K562 (cell line): ENCODE measurements around the gene IGLL1. TPM values are rescaled to one million over a fixed set of nuclear protein-coding genes. Genes with fewer than 3 reads are reported as not detected.

Experiments
- ATAC-seq: fragments of 200-7000 bp; cut with Tn5 transposase; 3 replicates; pipeline ENCODE4 v1.9.1; 2020; ENCODE audit warnings: moderate library complexity
- BruUV-seq: library from RNA; stranded (reverse); fragments of 400-500 nt; replicated peaks from 2 replicates; lab custom pipeline; 2021; lab: Mats Ljungman, UMichigan
- CTCF ChIA-PET: fragments of 300-600 bp; formaldehyde crosslinking; extraction: SDS; loops from one replicate; lab custom pipeline; 2021; ENCODE audit warnings: low intra/inter-chr PET ratio; lab: Yijun Ruan, JAX
- POLR2A ChIA-PET: fragments of 300-600, 350-650 bp; sonication (Branson Sonifier 250); formaldehyde crosslinking; extraction: SDS; loops from one replicate; lab custom pipeline; 2021; ENCODE audit warnings: antibody characterized with exemption, inconsistent platforms; lab: Yijun Ruan, JAX
- DNase-seq, 4 experiments: peaks; one replicate each; pipeline versions ENCODE4 v3.0.0 to v3.0.0-alpha.2; 2011 to 2018; ENCODE audit warnings: low spot score in 3 of 4, mixed read lengths in 3 of 4; ENCODE audit errors: extremely low read depth in 1 of 4
- FAIRE-seq: peaks from 2 replicates; lab custom pipeline; 2011; peaks lifted over from hg19 to GRCh38; lab: Jason Lieb, UNC
- H2AFZ ChIP-seq: 2 replicates; pipeline ENCODE4 v1.6.0; 2011; ENCODE audit warnings: low read depth, low read length, control low read depth, inconsistent platforms
- H3K27ac ChIP-seq: fragments of 200-600 bp; 3 replicates; pipeline ENCODE4 v1.8.0; 2011; ENCODE audit warnings: low read depth, mild to moderate bottlenecking, control low read depth, inconsistent platforms, low read length, moderate library complexity, mixed read lengths; ENCODE audit errors: extremely low read depth
- H3K27me3 ChIP-seq, 2 experiments: fragments of 300-600 bp in 1 of 2; 2 replicates in 1 of 2; 3 replicates in 1 of 2; pipeline versions ENCODE4 v1.6.0 to v1.8.0; 2011; ENCODE audit warnings: inconsistent platforms in 2 of 2, low read length in 2 of 2, mild to moderate bottlenecking in 1 of 2, mixed read lengths in 1 of 2, moderate library complexity in 1 of 2; ENCODE audit not compliant: control insufficient read depth in 2 of 2, insufficient read depth in 2 of 2
- H3K36me3 ChIP-seq: fragments of 300-600 bp; 3 replicates; pipeline ENCODE4 v1.8.0; 2011; ENCODE audit warnings: mild to moderate bottlenecking, low read length, inconsistent platforms; ENCODE audit not compliant: control insufficient read depth, insufficient read depth
- H3K4me1 ChIP-seq, 2 experiments: fragments of 200-600 bp in 1 of 2; replicated peaks in 1 of 2; 2 replicates in 1 of 2; 3 replicates in 1 of 2; pipeline versions ENCODE4 v1.5.1 to v1.8.0; 2011; ENCODE audit warnings: inconsistent platforms in 2 of 2, low read length in 2 of 2, mild to moderate bottlenecking in 1 of 2, mixed read lengths in 1 of 2, moderate library complexity in 1 of 2; ENCODE audit not compliant: control insufficient read depth in 2 of 2, insufficient read depth in 2 of 2
- H3K4me2 ChIP-seq: 2 replicates; pipeline ENCODE4 v1.6.1; 2011; ENCODE audit warnings: low read length, control low read depth, inconsistent platforms, mixed read lengths; ENCODE audit not compliant: insufficient read depth
- H3K4me3 ChIP-seq: fragments of 200-600 bp; sonication (generic), shearing (Covaris generic); 2 replicates; pipeline ENCODE4 v1.5.1; 2016; ENCODE audit warnings: control low read depth, inconsistent platforms
- H3K79me2 ChIP-seq: fragments of 200-600 bp; 3 replicates; pipeline ENCODE4 v1.8.0; 2011; ENCODE audit warnings: low read length, inconsistent platforms; ENCODE audit not compliant: control insufficient read depth, insufficient read depth
- H3K9ac ChIP-seq, 2 experiments: 2 replicates each; pipeline versions ENCODE4 v1.6.0 to v1.6.1; 2011; ENCODE audit warnings: low read depth in 2 of 2, low read length in 2 of 2, control low read depth in 1 of 2, inconsistent platforms in 1 of 2, mild to moderate bottlenecking in 1 of 2, mixed read lengths in 1 of 2; ENCODE audit not compliant: insufficient read depth in 1 of 2
- H3K9me1 ChIP-seq: one replicate; pipeline ENCODE4 v1.6.0; 2011; ENCODE audit warnings: inconsistent platforms, mild to moderate bottlenecking, low read length, moderate library complexity; ENCODE audit not compliant: control insufficient read depth, insufficient read depth
- H3K9me3 ChIP-seq: replicated peaks from 2 replicates; pipeline ENCODE4 v1.5.1; 2011; ENCODE audit warnings: low read depth, low read length, inconsistent platforms; ENCODE audit not compliant: control insufficient read depth, insufficient read depth
- H4K20me1 ChIP-seq: replicated peaks from 2 replicates; pipeline ENCODE4 v1.6.1; 2011; ENCODE audit warnings: low read length, inconsistent platforms, mixed read lengths; ENCODE audit not compliant: control insufficient read depth, insufficient read depth
- BHLHE40 ChIP-seq: IDR thresholded peaks from 2 replicates; pipeline ENCODE4 v1.6.1; 2011; ENCODE audit warnings: low read length, improper control_type of control experiment
- BRF1 ChIP-seq: IDR thresholded peaks from 3 replicates; pipeline ENCODE4 v1.6.1; 2011; ENCODE audit warnings: borderline replicate concordance, mild to moderate bottlenecking; ENCODE audit not compliant: insufficient read length; ENCODE audit errors: extremely low read depth
- CBX1 ChIP-seq: sonication (generic); IDR thresholded peaks from 2 replicates; pipeline ENCODE4 v1.6.1; 2016; ENCODE audit warnings: antibody characterized with exemption, low read depth, mild to moderate bottlenecking
- CCNT2 ChIP-seq: IDR thresholded peaks from 2 replicates; pipeline ENCODE4 v1.6.1; 2011; ENCODE audit warnings: borderline replicate concordance, low read depth, mild to moderate bottlenecking, moderate library complexity, mixed read lengths, low read length; ENCODE audit not compliant: insufficient read length; ENCODE audit errors: extremely low read depth
- E2F3 ChIP-seq: fragments of 250-450 bp; sonication (Bioruptor Pico); IDR thresholded peaks from 2 replicates; pipeline ENCODE4 v1.4.0; 2020; ENCODE audit warnings: mild to moderate bottlenecking
- EGR1 ChIP-seq: fragments of 450-650 bp; conservative IDR thresholded peaks from 2 replicates; pipeline ENCODE4 v1.6.1; 2017; ENCODE audit warnings: mild to moderate bottlenecking
- ETV5 ChIP-seq: sonication (generic); formaldehyde crosslinking; IDR thresholded peaks from 2 replicates; pipeline ENCODE4 v1.4.0; 2020; ENCODE audit warnings: low read depth, mild to moderate bottlenecking, missing genetic modification reagents
- GTF2E2 ChIP-seq: fragments of 200-800 bp; sonication (Bioruptor generic); IDR thresholded peaks from 2 replicates; pipeline ENCODE4 v1.6.1; 2016; ENCODE audit warnings: missing genetic modification characterization, missing compliant biosample characterization
- HDAC1 ChIP-seq, 2 experiments: fragments of 450-650 bp; IDR thresholded peaks; 2 replicates each; pipeline ENCODE4 v1.6.1; 2016 to 2017; ENCODE audit warnings: inconsistent platforms in 1 of 2, mild to moderate bottlenecking in 1 of 2, moderate library complexity in 1 of 2
- HDAC2 ChIP-seq: fragments of 450-650 bp; IDR thresholded peaks from 2 replicates; pipeline ENCODE4 v1.6.1; 2016; ENCODE audit warnings: mild to moderate bottlenecking
- KDM1A ChIP-seq, 2 experiments: fragments of 450-650 bp; IDR thresholded peaks; 2 replicates each; pipeline ENCODE4 v1.6.1; 2016; ENCODE audit warnings: mild to moderate bottlenecking in 2 of 2
- MCM7 ChIP-seq, 2 experiments: fragments of 450-650 bp; IDR thresholded peaks; 2 replicates each; pipeline ENCODE4 v1.6.1; 2016 to 2018
- PHB2 ChIP-seq: fragments of 450-650 bp; IDR thresholded peaks from 2 replicates; pipeline ENCODE4 v1.6.1; 2017; ENCODE audit warnings: low read depth
- ZBED1 ChIP-seq: IDR thresholded peaks from 2 replicates; pipeline ENCODE4 v1.6.1; 2014
- ZBTB7A ChIP-seq: IDR thresholded peaks from 2 replicates; pipeline ENCODE4 v1.6.1; 2011; ENCODE audit warnings: low read depth, mild to moderate bottlenecking, low read length, moderate library complexity, borderline replicate concordance; ENCODE audit not compliant: control insufficient read depth
- ZFX ChIP-seq: sonication (generic); formaldehyde crosslinking; IDR thresholded peaks from 2 replicates; pipeline ENCODE4 v1.8.0; 2022; ENCODE audit warnings: mild to moderate bottlenecking, missing genetic modification reagents, moderate library complexity
- ZNF263 ChIP-seq: sonication (generic); formaldehyde crosslinking; IDR thresholded peaks from 2 replicates; pipeline ENCODE4 v1.8.0; 2022; ENCODE audit warnings: mild to moderate bottlenecking, missing genetic modification reagents, borderline replicate concordance
- WGBS: fragments of 100-300 bp; shearing (Covaris generic); methylation state at CpG from one replicate; pipeline ENCODE4 v1.1.6; 2016; ENCODE audit warnings: low coverage, mixed read lengths; ENCODE audit not compliant: insufficient coverage; ENCODE audit errors: missing lambda C conversion rate; 5-methylcytosine and 5-hydroxymethylcytosine counted together
- in situ Hi-C: fragments of 300-500 bp; cut with MboI; formaldehyde crosslinking; loops from 4 replicates; pipeline ENCODE4 v1.15.0; 2018; ENCODE audit warnings: inconsistent platforms, mixed read lengths
- intact Hi-C: fragments of 100-400 bp; cut with micrococcal nuclease; formaldehyde crosslinking; loops from 2 replicates; pipeline ENCODE4 v1.14.2; 2022
- polyA plus RNA-seq, 8 experiments: library from polyadenylated mRNA; depleted of rRNA in 4 of 8; stranded (reverse) in 5 of 8; unstranded in 3 of 8; fragments of >200 nt; fragmentation: Nextera tagmentation in 2 of 8; fragmentation: Illumina TruSeq in 1 of 8; extraction: Ambion mirVana in 2 of 8; extraction: Trizol in 1 of 8; gene quantifications; 2 replicates each; pipeline versions ENCODE4 v1.2.1 to v1.2.3, GENCODE V29; 2011 to 2014; ENCODE audit warnings: inconsistent platforms in 1 of 8, missing spikeins in 1 of 8
- total RNA-seq, 7 experiments: library from RNA; depleted of rRNA in 6 of 7; stranded (reverse); fragments of >200 nt in 6 of 7; fragmentation: Illumina TruSeq in 2 of 7; extraction: Trizol in 2 of 7; gene quantifications; 2 replicates each; pipeline versions ENCODE4 v1.2.1 to v1.2.3, GENCODE V29; 2011 to 2021; ENCODE audit warnings: low replicate concordance in 1 of 7
- TF ChIP-seq, protein P1 (sequence below), 2 experiments: fragments of 450-650 bp; IDR thresholded peaks; 2 replicates each; pipeline ENCODE4 v1.6.1; 2016
- TF ChIP-seq, protein P2 (sequence below): fragments of 250-450 bp; sonication (Bioruptor Pico); IDR thresholded peaks from 2 replicates; pipeline ENCODE4 v1.5.0; 2020; ENCODE audit warnings: mild to moderate bottlenecking, borderline replicate concordance

Gene IGLL1
- total and polyA plus RNA-seq, 9 of the 15 experiments (the other 6 are each of a cell fraction or from before 2014, with no cell fraction given) = 0.10 to 0.32 (median 0.20) TPM; not detected in 6

DNA sequence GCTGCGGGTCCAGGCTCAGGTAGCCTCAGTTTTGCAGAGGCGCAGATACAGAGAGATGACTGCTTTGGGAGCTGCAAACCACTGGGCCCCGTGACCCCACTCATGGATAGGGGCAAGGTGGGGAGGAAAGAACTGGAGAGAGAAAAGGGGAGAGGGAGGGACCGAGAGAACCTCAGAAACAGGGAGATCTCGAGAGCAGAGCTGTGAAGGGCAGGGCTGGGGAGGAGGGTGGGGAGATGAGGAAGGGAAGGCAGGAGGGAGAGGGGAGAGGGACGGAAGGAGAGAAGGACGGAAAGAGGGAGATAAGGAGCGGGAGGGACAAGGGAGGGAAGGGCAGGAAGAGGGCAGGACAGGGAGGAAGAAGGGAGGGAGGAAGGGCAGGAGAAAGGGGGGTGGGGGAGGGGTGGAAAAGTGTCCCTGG lies 46.3 kb downstream of the IGLL1 start:
- H4K20me1 ChIP-seq = no peaks in the 10 kb centered on the region
- H3K4me3 ChIP-seq = no peak overlapping the region
- DNase-seq (peak; percentile 45 to 74 (median 58)), ATAC-seq (peak; percentile 70), FAIRE-seq (no peak)
- CTCF ChIA-PET = no interaction called here
- H3K36me3 ChIP-seq = no peaks in the 10 kb centered on the region
- BruUV-seq = no TSS peak
- WGBS = 0% methylated on average over 1 of the region's 8 CpGs
- POLR2A ChIA-PET = interaction anchor here (0.6 kb wide), 1 partner anchor 267 kb away, joined by 3 read pairs; no protein-coding TSS in a partner anchor
- H3K27ac ChIP-seq = peak overlapping the region; percentile 70
- in situ Hi-C loops = loop anchor here (10.0 kb wide), 1 partner anchor 209 kb away; no protein-coding TSS in a partner anchor
- H3K9ac ChIP-seq = no peak overlapping the region; a peak in 2 of 4 replicates
- H2AFZ ChIP-seq = peak overlapping the region; percentile 63
- H3K4me2 ChIP-seq = peak overlapping the region; percentile 55
- H3K9me3 ChIP-seq = no peaks in the 10 kb centered on the region
- H3K4me1 ChIP-seq = peaks cover 59% of the 10 kb centered on the region in 2 experiments
- no peaks in the 10 kb centered on the region for H3K79me2 ChIP-seq
- no peaks in the 10 kb centered on the region for H3K9me1 ChIP-seq
- H3K27me3 ChIP-seq = no peaks in the 10 kb centered on the region
- intact Hi-C loops = no loop called here
- no peak for TF ChIP-seq ZBED1
- no peak for TF ChIP-seq ZFX
- no peak for TF ChIP-seq BRF1
- no peak for TF ChIP-seq CCNT2
- TF ChIP-seq CBX1 = no peak
- peak; percentile 71; the same call in 1 of the 2 replicates for TF ChIP-seq ETV5 (CRISPR knock-in tag)
- no peak for TF ChIP-seq EGR1
- TF ChIP-seq HDAC1 (IDR thresholded peaks at IDR 0.05) = peak in 1 of 2 experiments; percentile 88; a peak in 2 of 4 replicates
- no peak for TF ChIP-seq ZBTB7A
- TF ChIP-seq GTF2E2 = no peak
- TF ChIP-seq MCM7 (IDR thresholded peaks at IDR 0.05) = 0 out of 4 replicates have a peak, but pooled peaks of 1 of the 2 experiments have one; percentile 39
- TF ChIP-seq, protein P1, sequence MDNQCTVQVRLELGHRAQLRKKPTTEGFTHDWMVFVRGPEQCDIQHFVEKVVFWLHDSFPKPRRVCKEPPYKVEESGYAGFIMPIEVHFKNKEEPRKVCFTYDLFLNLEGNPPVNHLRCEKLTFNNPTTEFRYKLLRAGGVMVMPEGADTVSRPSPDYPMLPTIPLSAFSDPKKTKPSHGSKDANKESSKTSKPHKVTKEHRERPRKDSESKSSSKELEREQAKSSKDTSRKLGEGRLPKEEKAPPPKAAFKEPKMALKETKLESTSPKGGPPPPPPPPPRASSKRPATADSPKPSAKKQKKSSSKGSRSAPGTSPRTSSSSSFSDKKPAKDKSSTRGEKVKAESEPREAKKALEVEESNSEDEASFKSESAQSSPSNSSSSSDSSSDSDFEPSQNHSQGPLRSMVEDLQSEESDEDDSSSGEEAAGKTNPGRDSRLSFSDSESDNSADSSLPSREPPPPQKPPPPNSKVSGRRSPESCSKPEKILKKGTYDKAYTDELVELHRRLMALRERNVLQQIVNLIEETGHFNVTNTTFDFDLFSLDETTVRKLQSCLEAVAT (IDR thresholded peaks at IDR 0.05) = peak in 1 of 2 experiments; percentile 34; a peak in 1 of 4 replicates
- peak; percentile 94 for TF ChIP-seq ZNF263 (CRISPR knock-in tag)
- peak in 1 of 2 experiments; percentile 50; a peak in 1 of 4 replicates for TF ChIP-seq KDM1A (IDR thresholded peaks at IDR 0.05)
- TF ChIP-seq BHLHE40 = no peak
- 0 out of 2 replicates have a peak, but pooled peaks have one; percentile 20 for TF ChIP-seq HDAC2
- TF ChIP-seq, protein P2, sequence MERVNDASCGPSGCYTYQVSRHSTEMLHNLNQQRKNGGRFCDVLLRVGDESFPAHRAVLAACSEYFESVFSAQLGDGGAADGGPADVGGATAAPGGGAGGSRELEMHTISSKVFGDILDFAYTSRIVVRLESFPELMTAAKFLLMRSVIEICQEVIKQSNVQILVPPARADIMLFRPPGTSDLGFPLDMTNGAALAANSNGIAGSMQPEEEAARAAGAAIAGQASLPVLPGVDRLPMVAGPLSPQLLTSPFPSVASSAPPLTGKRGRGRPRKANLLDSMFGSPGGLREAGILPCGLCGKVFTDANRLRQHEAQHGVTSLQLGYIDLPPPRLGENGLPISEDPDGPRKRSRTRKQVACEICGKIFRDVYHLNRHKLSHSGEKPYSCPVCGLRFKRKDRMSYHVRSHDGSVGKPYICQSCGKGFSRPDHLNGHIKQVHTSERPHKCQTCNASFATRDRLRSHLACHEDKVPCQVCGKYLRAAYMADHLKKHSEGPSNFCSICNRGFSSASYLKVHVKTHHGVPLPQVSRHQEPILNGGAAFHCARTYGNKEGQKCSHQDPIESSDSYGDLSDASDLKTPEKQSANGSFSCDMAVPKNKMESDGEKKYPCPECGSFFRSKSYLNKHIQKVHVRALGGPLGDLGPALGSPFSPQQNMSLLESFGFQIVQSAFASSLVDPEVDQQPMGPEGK (CRISPR knock-in tag) = no peak
- no peak for TF ChIP-seq E2F3 (CRISPR knock-in tag)
- no peak for TF ChIP-seq PHB2
